MM.1S (cell line): ENCODE results near the gene UST.

Experiments used
- CTCF ChIP-seq: fragments of 300-600 bp; sonication (generic); IDR thresholded peaks from 2 replicates; pipeline ENCODE4 v1.5.1; 2016; ENCODE audit warnings: antibody characterized with exemption, low read length, mixed read lengths
- EZH2phosphoT487 ChIP-seq: fragments of 300-600 bp; sonication (generic); IDR thresholded peaks from 2 replicates; pipeline ENCODE4 v1.6.1; 2018; ENCODE audit warnings: antibody characterized with exemption, low read length

GRCh38 chr6:148984531-148985056 lies 237.8 kb downstream of the UST start:
- TF ChIP-seq EZH2phosphoT487 (no peak), CTCF (no peak)
